ENCODE data around the gene MYO18A.

GRCh38 chr17:29159306-29159860, 20.8 kb downstream of the MYO18A start:
- no peak for TF ChIP-seq ZNF704 (tag by site-specific recombination; IDR thresholded peaks at IDR 0.05)
- TF ChIP-seq, protein P1, sequence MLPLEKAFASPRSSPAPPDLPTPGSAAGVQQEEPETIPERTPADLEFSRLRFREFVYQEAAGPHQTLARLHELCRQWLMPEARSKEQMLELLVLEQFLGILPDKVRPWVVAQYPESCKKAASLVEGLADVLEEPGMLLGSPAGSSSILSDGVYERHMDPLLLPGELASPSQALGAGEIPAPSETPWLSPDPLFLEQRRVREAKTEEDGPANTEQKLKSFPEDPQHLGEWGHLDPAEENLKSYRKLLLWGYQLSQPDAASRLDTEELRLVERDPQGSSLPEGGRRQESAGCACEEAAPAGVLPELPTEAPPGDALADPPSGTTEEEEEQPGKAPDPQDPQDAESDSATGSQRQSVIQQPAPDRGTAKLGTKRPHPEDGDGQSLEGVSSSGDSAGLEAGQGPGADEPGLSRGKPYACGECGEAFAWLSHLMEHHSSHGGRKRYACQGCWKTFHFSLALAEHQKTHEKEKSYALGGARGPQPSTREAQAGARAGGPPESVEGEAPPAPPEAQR (tag by site-specific recombination; IDR thresholded peaks at IDR 0.05) = no peak
- TF ChIP-seq ZNF274 (IDR thresholded peaks at IDR 0.05; ENCODE audit: low read length) = no peak
- TF ChIP-seq ZNF274 (tag by site-specific recombination; IDR thresholded peaks at IDR 0.05; ENCODE audit: borderline replicate concordance) = no peak
- TF ChIP-seq YY1 (tag by site-specific recombination; IDR thresholded peaks at IDR 0.05) = no peak
- TF ChIP-seq, protein P2, sequence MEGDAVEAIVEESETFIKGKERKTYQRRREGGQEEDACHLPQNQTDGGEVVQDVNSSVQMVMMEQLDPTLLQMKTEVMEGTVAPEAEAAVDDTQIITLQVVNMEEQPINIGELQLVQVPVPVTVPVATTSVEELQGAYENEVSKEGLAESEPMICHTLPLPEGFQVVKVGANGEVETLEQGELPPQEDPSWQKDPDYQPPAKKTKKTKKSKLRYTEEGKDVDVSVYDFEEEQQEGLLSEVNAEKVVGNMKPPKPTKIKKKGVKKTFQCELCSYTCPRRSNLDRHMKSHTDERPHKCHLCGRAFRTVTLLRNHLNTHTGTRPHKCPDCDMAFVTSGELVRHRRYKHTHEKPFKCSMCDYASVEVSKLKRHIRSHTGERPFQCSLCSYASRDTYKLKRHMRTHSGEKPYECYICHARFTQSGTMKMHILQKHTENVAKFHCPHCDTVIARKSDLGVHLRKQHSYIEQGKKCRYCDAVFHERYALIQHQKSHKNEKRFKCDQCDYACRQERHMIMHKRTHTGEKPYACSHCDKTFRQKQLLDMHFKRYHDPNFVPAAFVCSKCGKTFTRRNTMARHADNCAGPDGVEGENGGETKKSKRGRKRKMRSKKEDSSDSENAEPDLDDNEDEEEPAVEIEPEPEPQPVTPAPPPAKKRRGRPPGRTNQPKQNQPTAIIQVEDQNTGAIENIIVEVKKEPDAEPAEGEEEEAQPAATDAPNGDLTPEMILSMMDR (tag by site-specific recombination; IDR thresholded peaks at IDR 0.05) = no peak
- TF ChIP-seq, protein P3, sequence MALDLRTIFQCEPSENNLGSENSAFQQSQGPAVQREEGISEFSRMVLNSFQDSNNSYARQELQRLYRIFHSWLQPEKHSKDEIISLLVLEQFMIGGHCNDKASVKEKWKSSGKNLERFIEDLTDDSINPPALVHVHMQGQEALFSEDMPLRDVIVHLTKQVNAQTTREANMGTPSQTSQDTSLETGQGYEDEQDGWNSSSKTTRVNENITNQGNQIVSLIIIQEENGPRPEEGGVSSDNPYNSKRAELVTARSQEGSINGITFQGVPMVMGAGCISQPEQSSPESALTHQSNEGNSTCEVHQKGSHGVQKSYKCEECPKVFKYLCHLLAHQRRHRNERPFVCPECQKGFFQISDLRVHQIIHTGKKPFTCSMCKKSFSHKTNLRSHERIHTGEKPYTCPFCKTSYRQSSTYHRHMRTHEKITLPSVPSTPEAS (tag by site-specific recombination; IDR thresholded peaks at IDR 0.05) = no peak
- TF ChIP-seq ZNF629 (tag by site-specific recombination; IDR thresholded peaks at IDR 0.05) = no peak
- TF ChIP-seq GLI4 (tag by site-specific recombination; IDR thresholded peaks at IDR 0.05) = no peak
- no peak for TF ChIP-seq ZNF548 (tag by site-specific recombination; IDR thresholded peaks at IDR 0.05)
- no peak for TF ChIP-seq PATZ1 (tag by site-specific recombination; IDR thresholded peaks at IDR 0.05)
- no peak for TF ChIP-seq SP7 (tag by site-specific recombination; IDR thresholded peaks at IDR 0.05)

Data from HEK293 (cell line).